Measurements from ENCODE around the gene SLC2A1. TPM values are rescaled to one million over a fixed set of nuclear protein-coding genes. Genes with fewer than 3 reads are reported as not detected.

SLC2A1 gene
- total and polyA plus RNA-seq, 9 of the 15 experiments (the other 6 are each of a cell fraction or from before 2014, with no cell fraction given), result 12.6 to 153 (median 48.0) TPM

DNA sequence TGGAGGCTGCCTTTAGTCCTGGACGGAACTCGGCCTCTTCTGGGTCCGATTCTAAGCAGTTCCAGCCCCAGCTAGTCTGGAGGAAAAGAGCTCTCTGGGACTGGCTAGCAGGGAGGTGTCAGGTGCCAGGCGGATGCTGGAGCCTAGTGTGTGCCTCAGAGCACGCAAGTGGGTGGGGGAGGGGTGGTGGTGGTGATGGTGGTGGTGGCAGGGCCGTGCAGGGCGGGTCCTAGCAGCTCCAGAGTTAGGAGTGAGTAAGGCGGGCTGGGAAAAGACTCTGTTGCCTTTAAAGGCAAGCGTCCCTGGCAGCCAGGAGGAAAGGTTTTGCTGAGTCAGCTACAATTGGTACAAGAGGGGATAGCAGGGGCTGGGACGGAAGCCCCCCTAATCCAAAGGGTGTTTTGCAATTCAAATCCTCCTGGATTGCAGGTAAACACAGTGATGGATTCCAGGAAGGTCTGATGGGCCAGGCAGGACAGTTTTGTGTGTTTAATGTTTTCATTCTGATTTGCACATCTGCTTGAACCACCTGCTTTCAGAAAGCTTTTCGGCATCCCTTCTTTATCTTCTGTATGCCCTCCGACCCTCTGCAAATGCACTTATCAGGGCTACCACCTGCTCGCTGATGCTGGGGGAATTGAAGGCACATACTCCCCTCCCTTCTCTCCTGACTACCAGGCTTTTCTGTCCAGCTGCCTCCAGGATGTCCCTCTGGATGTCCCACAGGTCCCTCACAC lies 4.1 kb upstream of the SLC2A1 start (continued):
- TF ChIP-seq, protein P1, sequence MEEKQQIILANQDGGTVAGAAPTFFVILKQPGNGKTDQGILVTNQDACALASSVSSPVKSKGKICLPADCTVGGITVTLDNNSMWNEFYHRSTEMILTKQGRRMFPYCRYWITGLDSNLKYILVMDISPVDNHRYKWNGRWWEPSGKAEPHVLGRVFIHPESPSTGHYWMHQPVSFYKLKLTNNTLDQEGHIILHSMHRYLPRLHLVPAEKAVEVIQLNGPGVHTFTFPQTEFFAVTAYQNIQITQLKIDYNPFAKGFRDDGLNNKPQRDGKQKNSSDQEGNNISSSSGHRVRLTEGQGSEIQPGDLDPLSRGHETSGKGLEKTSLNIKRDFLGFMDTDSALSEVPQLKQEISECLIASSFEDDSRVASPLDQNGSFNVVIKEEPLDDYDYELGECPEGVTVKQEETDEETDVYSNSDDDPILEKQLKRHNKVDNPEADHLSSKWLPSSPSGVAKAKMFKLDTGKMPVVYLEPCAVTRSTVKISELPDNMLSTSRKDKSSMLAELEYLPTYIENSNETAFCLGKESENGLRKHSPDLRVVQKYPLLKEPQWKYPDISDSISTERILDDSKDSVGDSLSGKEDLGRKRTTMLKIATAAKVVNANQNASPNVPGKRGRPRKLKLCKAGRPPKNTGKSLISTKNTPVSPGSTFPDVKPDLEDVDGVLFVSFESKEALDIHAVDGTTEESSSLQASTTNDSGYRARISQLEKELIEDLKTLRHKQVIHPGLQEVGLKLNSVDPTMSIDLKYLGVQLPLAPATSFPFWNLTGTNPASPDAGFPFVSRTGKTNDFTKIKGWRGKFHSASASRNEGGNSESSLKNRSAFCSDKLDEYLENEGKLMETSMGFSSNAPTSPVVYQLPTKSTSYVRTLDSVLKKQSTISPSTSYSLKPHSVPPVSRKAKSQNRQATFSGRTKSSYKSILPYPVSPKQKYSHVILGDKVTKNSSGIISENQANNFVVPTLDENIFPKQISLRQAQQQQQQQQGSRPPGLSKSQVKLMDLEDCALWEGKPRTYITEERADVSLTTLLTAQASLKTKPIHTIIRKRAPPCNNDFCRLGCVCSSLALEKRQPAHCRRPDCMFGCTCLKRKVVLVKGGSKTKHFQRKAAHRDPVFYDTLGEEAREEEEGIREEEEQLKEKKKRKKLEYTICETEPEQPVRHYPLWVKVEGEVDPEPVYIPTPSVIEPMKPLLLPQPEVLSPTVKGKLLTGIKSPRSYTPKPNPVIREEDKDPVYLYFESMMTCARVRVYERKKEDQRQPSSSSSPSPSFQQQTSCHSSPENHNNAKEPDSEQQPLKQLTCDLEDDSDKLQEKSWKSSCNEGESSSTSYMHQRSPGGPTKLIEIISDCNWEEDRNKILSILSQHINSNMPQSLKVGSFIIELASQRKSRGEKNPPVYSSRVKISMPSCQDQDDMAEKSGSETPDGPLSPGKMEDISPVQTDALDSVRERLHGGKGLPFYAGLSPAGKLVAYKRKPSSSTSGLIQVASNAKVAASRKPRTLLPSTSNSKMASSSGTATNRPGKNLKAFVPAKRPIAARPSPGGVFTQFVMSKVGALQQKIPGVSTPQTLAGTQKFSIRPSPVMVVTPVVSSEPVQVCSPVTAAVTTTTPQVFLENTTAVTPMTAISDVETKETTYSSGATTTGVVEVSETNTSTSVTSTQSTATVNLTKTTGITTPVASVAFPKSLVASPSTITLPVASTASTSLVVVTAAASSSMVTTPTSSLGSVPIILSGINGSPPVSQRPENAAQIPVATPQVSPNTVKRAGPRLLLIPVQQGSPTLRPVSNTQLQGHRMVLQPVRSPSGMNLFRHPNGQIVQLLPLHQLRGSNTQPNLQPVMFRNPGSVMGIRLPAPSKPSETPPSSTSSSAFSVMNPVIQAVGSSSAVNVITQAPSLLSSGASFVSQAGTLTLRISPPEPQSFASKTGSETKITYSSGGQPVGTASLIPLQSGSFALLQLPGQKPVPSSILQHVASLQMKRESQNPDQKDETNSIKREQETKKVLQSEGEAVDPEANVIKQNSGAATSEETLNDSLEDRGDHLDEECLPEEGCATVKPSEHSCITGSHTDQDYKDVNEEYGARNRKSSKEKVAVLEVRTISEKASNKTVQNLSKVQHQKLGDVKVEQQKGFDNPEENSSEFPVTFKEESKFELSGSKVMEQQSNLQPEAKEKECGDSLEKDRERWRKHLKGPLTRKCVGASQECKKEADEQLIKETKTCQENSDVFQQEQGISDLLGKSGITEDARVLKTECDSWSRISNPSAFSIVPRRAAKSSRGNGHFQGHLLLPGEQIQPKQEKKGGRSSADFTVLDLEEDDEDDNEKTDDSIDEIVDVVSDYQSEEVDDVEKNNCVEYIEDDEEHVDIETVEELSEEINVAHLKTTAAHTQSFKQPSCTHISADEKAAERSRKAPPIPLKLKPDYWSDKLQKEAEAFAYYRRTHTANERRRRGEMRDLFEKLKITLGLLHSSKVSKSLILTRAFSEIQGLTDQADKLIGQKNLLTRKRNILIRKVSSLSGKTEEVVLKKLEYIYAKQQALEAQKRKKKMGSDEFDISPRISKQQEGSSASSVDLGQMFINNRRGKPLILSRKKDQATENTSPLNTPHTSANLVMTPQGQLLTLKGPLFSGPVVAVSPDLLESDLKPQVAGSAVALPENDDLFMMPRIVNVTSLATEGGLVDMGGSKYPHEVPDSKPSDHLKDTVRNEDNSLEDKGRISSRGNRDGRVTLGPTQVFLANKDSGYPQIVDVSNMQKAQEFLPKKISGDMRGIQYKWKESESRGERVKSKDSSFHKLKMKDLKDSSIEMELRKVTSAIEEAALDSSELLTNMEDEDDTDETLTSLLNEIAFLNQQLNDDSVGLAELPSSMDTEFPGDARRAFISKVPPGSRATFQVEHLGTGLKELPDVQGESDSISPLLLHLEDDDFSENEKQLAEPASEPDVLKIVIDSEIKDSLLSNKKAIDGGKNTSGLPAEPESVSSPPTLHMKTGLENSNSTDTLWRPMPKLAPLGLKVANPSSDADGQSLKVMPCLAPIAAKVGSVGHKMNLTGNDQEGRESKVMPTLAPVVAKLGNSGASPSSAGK (IDR thresholded peaks at IDR 0.05), result no peak
- TF ChIP-seq, protein P2, sequence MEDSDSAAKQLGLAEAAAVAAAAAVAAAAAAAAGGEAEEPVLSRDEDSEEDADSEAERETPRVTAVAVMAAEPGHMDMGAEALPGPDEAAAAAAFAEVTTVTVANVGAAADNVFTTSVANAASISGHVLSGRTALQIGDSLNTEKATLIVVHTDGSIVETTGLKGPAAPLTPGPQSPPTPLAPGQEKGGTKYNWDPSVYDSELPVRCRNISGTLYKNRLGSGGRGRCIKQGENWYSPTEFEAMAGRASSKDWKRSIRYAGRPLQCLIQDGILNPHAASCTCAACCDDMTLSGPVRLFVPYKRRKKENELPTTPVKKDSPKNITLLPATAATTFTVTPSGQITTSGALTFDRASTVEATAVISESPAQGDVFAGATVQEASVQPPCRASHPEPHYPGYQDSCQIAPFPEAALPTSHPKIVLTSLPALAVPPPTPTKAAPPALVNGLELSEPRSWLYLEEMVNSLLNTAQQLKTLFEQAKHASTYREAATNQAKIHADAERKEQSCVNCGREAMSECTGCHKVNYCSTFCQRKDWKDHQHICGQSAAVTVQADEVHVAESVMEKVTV (CRISPR knock-in tag; IDR thresholded peaks at IDR 0.05), result no peak
- TF ChIP-seq ZNF41 (CRISPR knock-in tag; conservative IDR thresholded peaks at IDR 0.05), result no peak
- TF ChIP-seq CBX8 (IDR thresholded peaks at IDR 0.05; ENCODE audit: borderline replicate concordance, extremely low read depth, low read depth, low read length, poor library complexity, severe bottlenecking), result no peak
- TF ChIP-seq, protein P3, sequence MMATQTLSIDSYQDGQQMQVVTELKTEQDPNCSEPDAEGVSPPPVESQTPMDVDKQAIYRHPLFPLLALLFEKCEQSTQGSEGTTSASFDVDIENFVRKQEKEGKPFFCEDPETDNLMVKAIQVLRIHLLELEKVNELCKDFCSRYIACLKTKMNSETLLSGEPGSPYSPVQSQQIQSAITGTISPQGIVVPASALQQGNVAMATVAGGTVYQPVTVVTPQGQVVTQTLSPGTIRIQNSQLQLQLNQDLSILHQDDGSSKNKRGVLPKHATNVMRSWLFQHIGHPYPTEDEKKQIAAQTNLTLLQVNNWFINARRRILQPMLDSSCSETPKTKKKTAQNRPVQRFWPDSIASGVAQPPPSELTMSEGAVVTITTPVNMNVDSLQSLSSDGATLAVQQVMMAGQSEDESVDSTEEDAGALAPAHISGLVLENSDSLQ (IDR thresholded peaks at IDR 0.05), result no peak
- TF ChIP-seq SLC30A9 (CRISPR knock-in tag; IDR thresholded peaks at IDR 0.05), result no peak
- TF ChIP-seq, protein P4, sequence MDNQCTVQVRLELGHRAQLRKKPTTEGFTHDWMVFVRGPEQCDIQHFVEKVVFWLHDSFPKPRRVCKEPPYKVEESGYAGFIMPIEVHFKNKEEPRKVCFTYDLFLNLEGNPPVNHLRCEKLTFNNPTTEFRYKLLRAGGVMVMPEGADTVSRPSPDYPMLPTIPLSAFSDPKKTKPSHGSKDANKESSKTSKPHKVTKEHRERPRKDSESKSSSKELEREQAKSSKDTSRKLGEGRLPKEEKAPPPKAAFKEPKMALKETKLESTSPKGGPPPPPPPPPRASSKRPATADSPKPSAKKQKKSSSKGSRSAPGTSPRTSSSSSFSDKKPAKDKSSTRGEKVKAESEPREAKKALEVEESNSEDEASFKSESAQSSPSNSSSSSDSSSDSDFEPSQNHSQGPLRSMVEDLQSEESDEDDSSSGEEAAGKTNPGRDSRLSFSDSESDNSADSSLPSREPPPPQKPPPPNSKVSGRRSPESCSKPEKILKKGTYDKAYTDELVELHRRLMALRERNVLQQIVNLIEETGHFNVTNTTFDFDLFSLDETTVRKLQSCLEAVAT (IDR thresholded peaks at IDR 0.05), result no peak
- TF ChIP-seq JUND (IDR thresholded peaks at IDR 0.05; ENCODE audit: borderline replicate concordance, low read depth, low read length), result peak; percentile 67; the same call in 1 of the 2 replicates
- TF ChIP-seq JUND (tag; IDR thresholded peaks at IDR 0.05; ENCODE audit: borderline replicate concordance, low read depth, low read length), result no peak; the same call in 2 of the 3 replicates
- peak; percentile 29; the same call in 1 of the 2 replicates for TF ChIP-seq EGR1 (conservative IDR thresholded peaks at IDR 0.05)
